Keratinocyte (primary cell): Measurements from ENCODE around the gene TNS1. TPM values are rescaled to one million over a fixed set of nuclear protein-coding genes. Genes with fewer than 3 reads are reported as not detected.

Source experiments
- DNase-seq: peaks from one replicate; pipeline ENCODE4 v3.0.0-alpha.2; 2011; ENCODE audit warnings: low read depth, missing footprints, low spot score
- FAIRE-seq: peaks from 2 replicates; lab custom pipeline; 2011; peaks lifted over from hg19 to GRCh38; lab: Jason Lieb, UNC
- H2AFZ ChIP-seq: 2 replicates; pipeline ENCODE4 v1.6.0; 2012; ENCODE audit warnings: low read length, control low read depth, inconsistent platforms; ENCODE audit not compliant: control insufficient read depth
- H3K27ac ChIP-seq: 2 replicates; pipeline ENCODE4 v1.5.1; 2011; ENCODE audit warnings: low read length; ENCODE audit not compliant: control insufficient read depth, insufficient read depth
- H3K27me3 ChIP-seq: 3 replicates; pipeline ENCODE4 v1.6.0; 2011; ENCODE audit warnings: low read length; ENCODE audit not compliant: control insufficient read depth, insufficient read depth; ENCODE audit errors: extremely low read depth
- H3K36me3 ChIP-seq, 2 experiments: 2 replicates in 1 of 2; 3 replicates in 1 of 2; pipeline ENCODE4 v1.5.1; 2011; ENCODE audit warnings: low read length in 2 of 2, mild to moderate bottlenecking in 1 of 2; ENCODE audit not compliant: control insufficient read depth in 2 of 2, insufficient read depth in 2 of 2; ENCODE audit errors: extremely low read depth in 1 of 2
- H3K4me1 ChIP-seq: 3 replicates; pipeline ENCODE4 v1.5.1; 2011; ENCODE audit warnings: low read length; ENCODE audit not compliant: control insufficient read depth, insufficient read depth; ENCODE audit errors: extremely low read depth
- H3K4me2 ChIP-seq: 3 replicates; pipeline ENCODE4 v1.6.0; 2011; ENCODE audit warnings: low read depth, low read length; ENCODE audit not compliant: control insufficient read depth, insufficient read depth; ENCODE audit errors: extremely low read depth
- H3K4me3 ChIP-seq, 3 experiments: fragments of 200-600 bp in 1 of 3; sonication (generic) in 1 of 3; 2 replicates in 2 of 3; 3 replicates in 1 of 3; pipeline ENCODE4 v1.5.1; 2011 to 2016; ENCODE audit warnings: low read length in 3 of 3, mild to moderate bottlenecking in 3 of 3, control low read depth in 2 of 3, inconsistent platforms in 1 of 3, low read depth in 1 of 3, mixed read lengths in 1 of 3, mixed run types in 1 of 3, moderate library complexity in 1 of 3; ENCODE audit not compliant: control insufficient read depth in 2 of 3, insufficient read depth in 2 of 3; ENCODE audit errors: extremely low read depth in 1 of 3
- H3K79me2 ChIP-seq: 2 replicates; pipeline ENCODE4 v1.6.0; 2012; ENCODE audit warnings: low read length; ENCODE audit not compliant: control insufficient read depth, insufficient read depth
- H3K9ac ChIP-seq: 3 replicates; pipeline ENCODE4 v1.6.0; 2011; ENCODE audit warnings: low read length; ENCODE audit not compliant: control insufficient read depth, insufficient read depth; ENCODE audit errors: extremely low read depth
- H3K9me1 ChIP-seq: 3 replicates; pipeline ENCODE4 v1.6.0; 2011; ENCODE audit warnings: low read length; ENCODE audit not compliant: control insufficient read depth, insufficient read depth; ENCODE audit errors: extremely low read depth
- H3K9me3 ChIP-seq: 2 replicates; pipeline ENCODE4 v1.5.1; 2012; ENCODE audit warnings: low read depth, low read length; ENCODE audit not compliant: control insufficient read depth
- H4K20me1 ChIP-seq: 3 replicates; pipeline ENCODE4 v1.6.0; 2011; ENCODE audit warnings: low read length; ENCODE audit not compliant: control insufficient read depth, insufficient read depth; ENCODE audit errors: extremely low read depth
- EZH2 ChIP-seq: IDR thresholded peaks from one replicate; pipeline ENCODE4 v1.6.1; 2012; ENCODE audit warnings: inconsistent platforms, mild to moderate bottlenecking, low read length, moderate library complexity
- dilution Hi-C: fragments of 300-500 bp; cut with MboI; formaldehyde crosslinking; loops from one replicate; pipeline ENCODE4 v1.7.0; 2020; ENCODE audit warnings: low sequenced_read_pairs; ENCODE audit not compliant: extremely low pct_ligation_motif_present
- polyA plus RNA-seq, 5 experiments: library from polyadenylated mRNA; depleted of rRNA in 3 of 5; stranded (reverse) in 3 of 5; stranded (forward) in 1 of 5; unstranded in 1 of 5; fragments of >200 nt; gene quantifications; 1 replicate in 1 of 5; 2 replicates in 3 of 5; 3 replicates in 1 of 5; pipeline versions ENCODE4 v1.2.1 to v1.2.3, GENCODE V29; 2011 to 2012; ENCODE audit warnings: missing spikeins in 2 of 5, low read depth in 1 of 5, low replicate concordance in 1 of 5
- TF ChIP-seq, protein P1 (sequence below), 3 experiments: IDR thresholded peaks in 1 of 3; conservative IDR thresholded peaks in 1 of 3; optimal IDR thresholded peaks in 1 of 3; 2 replicates in 2 of 3; 3 replicates in 1 of 3; pipeline versions ENCODE3 to v1.5.1; 2011; ENCODE audit warnings: low read length in 3 of 3, mild to moderate bottlenecking in 3 of 3, moderate library complexity in 2 of 3, control low read depth in 1 of 3, inconsistent platforms in 1 of 3; ENCODE audit not compliant: insufficient read depth in 2 of 3; ENCODE audit errors: extremely low read depth in 1 of 3

Gene TNS1
- polyA plus RNA-seq, 1 donor (not counting 4 experiments of a cell fraction or from before 2014, with no cell fraction given): 2.5 TPM

- dilution Hi-C loops: no loop called here
- H3K9me1 ChIP-seq: no peaks in the 10 kb centered on the region
- no peaks in the 10 kb centered on the region for H4K20me1 ChIP-seq
- H3K9me3 ChIP-seq: no peaks in the 10 kb centered on the region
- TF ChIP-seq, protein P1, sequence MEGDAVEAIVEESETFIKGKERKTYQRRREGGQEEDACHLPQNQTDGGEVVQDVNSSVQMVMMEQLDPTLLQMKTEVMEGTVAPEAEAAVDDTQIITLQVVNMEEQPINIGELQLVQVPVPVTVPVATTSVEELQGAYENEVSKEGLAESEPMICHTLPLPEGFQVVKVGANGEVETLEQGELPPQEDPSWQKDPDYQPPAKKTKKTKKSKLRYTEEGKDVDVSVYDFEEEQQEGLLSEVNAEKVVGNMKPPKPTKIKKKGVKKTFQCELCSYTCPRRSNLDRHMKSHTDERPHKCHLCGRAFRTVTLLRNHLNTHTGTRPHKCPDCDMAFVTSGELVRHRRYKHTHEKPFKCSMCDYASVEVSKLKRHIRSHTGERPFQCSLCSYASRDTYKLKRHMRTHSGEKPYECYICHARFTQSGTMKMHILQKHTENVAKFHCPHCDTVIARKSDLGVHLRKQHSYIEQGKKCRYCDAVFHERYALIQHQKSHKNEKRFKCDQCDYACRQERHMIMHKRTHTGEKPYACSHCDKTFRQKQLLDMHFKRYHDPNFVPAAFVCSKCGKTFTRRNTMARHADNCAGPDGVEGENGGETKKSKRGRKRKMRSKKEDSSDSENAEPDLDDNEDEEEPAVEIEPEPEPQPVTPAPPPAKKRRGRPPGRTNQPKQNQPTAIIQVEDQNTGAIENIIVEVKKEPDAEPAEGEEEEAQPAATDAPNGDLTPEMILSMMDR (optimal IDR thresholded peaks at IDR 0.05 in 1 of 3, IDR thresholded peaks at IDR 0.05 in 1 of 3, conservative IDR thresholded peaks at IDR 0.05 in 1 of 3; ENCODE audit: extremely low read depth in 1 of 3, insufficient read depth in 2 of 3, low read length in 3 of 3): no peak
- TF ChIP-seq EZH2: no peak
- peaks cover 17% of the 10 kb centered on the region for H3K27me3 ChIP-seq
- no peaks in the 10 kb centered on the region for H3K79me2 ChIP-seq
- H3K36me3 ChIP-seq: no peaks in the 10 kb centered on the region
- no peak overlapping the region for H3K9ac ChIP-seq
- peaks cover 8% of the 10 kb centered on the region for H3K4me1 ChIP-seq
- FAIRE-seq (no peak), DNase-seq (no peak)
- H2AFZ ChIP-seq: no peak overlapping the region
- no peak overlapping the region for H3K4me2 ChIP-seq
- no peak overlapping the region for H3K4me3 ChIP-seq
- no peak overlapping the region for H3K27ac ChIP-seq
These were observed 46.8 kb downstream of the TNS1 start for GRCh38 chr2:217955881-217956493.

DNA sequence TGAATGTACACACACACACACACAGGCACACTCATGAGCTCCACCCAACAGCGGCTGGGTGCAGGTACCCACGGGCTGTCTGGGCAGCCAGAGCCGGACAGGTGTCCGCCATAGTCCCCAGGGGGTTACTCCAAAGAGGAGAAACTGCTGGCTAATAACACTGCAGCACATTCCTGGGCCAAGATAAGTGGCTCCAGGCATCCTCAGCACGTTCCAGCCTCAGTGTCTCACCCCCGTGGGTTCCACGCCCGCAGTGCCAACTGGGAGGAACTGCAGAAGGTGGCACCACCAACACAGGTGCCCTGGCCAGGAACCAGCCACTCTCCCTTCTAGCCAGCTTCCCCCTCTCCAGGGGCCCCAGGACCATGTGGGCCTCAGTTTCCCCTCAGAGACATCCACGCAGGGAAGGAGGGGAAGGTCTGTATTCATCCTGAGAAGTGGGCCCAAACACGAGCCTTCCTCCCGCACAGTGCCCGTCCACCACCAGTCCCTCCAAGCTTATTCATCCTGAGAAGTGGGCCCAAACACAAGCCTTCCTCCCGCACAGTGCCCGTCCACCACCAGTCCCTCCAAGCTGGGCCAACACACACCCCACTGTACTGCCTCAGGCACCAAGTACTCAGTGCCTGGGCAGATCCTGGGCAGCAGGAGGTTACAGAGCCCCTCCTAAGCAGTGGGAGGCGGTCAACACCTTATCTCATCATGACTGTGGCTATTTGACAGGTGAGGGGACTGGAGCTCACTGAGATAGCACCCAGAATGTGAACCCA, 47.6 kb downstream of the TNS1 start:
- H4K20me1 ChIP-seq: no peaks in the 10 kb centered on the region
- no peaks in the 10 kb centered on the region for H3K9me3 ChIP-seq
- H3K27ac ChIP-seq: no peak overlapping the region
- no peaks in the 10 kb centered on the region for H3K9me1 ChIP-seq
- no peak overlapping the region for H3K4me2 ChIP-seq
- no peak overlapping the region for H2AFZ ChIP-seq
- FAIRE-seq (no peak), DNase-seq (no peak)
- no peaks in the 10 kb centered on the region for H3K79me2 ChIP-seq
- H3K9ac ChIP-seq: no peak overlapping the region
- no peak overlapping the region for H3K4me3 ChIP-seq
- H3K27me3 ChIP-seq: peaks cover 11% of the 10 kb centered on the region
- no peaks in the 10 kb centered on the region for H3K36me3 ChIP-seq
- H3K4me1 ChIP-seq: peaks cover 12% of the 10 kb centered on the region
- TF ChIP-seq, protein P1 (optimal IDR thresholded peaks at IDR 0.05 in 1 of 3, IDR thresholded peaks at IDR 0.05 in 1 of 3, conservative IDR thresholded peaks at IDR 0.05 in 1 of 3; ENCODE audit: extremely low read depth in 1 of 3, insufficient read depth in 2 of 3, low read length in 3 of 3): no peak
- TF ChIP-seq EZH2: no peak
- dilution Hi-C loops: no loop called here
